Adrenal gland (tissue), 12 donors: ENCODE measurements around the gene CFAP210. TPM values are rescaled to one million over a fixed set of nuclear protein-coding genes. Genes with fewer than 3 reads are reported as not detected.
A peak's percentile ranks its signal among the peaks of the same experiment; 100 is the strongest.

Experiments
- DNase-seq, 7 donors: peaks; one replicate each; pipeline ENCODE4 v3.0.0-alpha.2; 2019 to 2020
- H3K27ac ChIP-seq, 5 donors: fragments of 200-600 bp; sonication (generic) in 4 of 5; 1 replicate in 3 of 5; 2 replicates in 2 of 5; pipeline versions ENCODE4 v1.5.1 to v1.8.0; 2016 to 2020; ENCODE audit warnings: mild to moderate bottlenecking in 1 of 5
- H3K27me3 ChIP-seq: fragments of 200-600 bp; 2 replicates; pipeline ENCODE4 v1.8.0; 2021
- H3K36me3 ChIP-seq, 2 donors: fragments of 200-600 bp; replicated peaks in 1 of 2; 1 replicate in 1 of 2; 2 replicates in 1 of 2; pipeline versions ENCODE4 v1.5.1 to v1.8.0; 2018 to 2022
- H3K4me1 ChIP-seq, 2 donors: fragments of 200-600 bp; replicated peaks in 1 of 2; 1 replicate in 1 of 2; 2 replicates in 1 of 2; pipeline versions ENCODE4 v1.5.1 to v1.8.0; 2018 to 2021
- H3K4me3 ChIP-seq, 4 donors: fragments of 200-600 bp; sonication (generic) in 3 of 4; one replicate each; pipeline ENCODE4 v1.5.1; 2016 to 2018
- H3K9me3 ChIP-seq, 3 donors: fragments of 200-600 bp; sonication (generic) in 1 of 3; replicated peaks in 1 of 3; 1 replicate in 2 of 3; 2 replicates in 1 of 3; pipeline versions ENCODE4 v1.5.1 to v1.8.0; 2016 to 2021
- CTCF ChIP-seq, 6 experiments: fragments of 450-650 bp in 4 of 6; fragments of 200-600 bp in 2 of 6; sonication (generic) in 1 of 6; IDR thresholded peaks; 1 replicate in 5 of 6; 2 replicates in 1 of 6; pipeline versions ENCODE4 v1.5.1 to v1.8.0; 2016 to 2021; ENCODE audit warnings: antibody characterized with exemption in 6 of 6, mild to moderate bottlenecking in 2 of 6, moderate library complexity in 1 of 6
- POLR2A ChIP-seq, 2 donors: fragments of 450-650 bp; IDR thresholded peaks; one replicate each; pipeline ENCODE4 v1.6.1; 2017; ENCODE audit warnings: antibody characterized with exemption in 2 of 2, mild to moderate bottlenecking in 2 of 2, moderate library complexity in 1 of 2
- WGBS, 4 donors: extraction: QIAGEN DNeasy Blood & Tissue Kit in 2 of 4; methylation state at CpG; one replicate each; pipeline versions ENCODE4 v1.1.5 to v1.1.7; 2013 to 2017; 5-methylcytosine and 5-hydroxymethylcytosine counted together
- intact Hi-C, 2 donors: fragments of 100-400 bp; cut with DNase I; formaldehyde crosslinking; loops; one replicate each; pipeline versions ENCODE4 v1.14.1 to v1.15.0; 2022 to 2023
- polyA plus RNA-seq, 3 donors: library from polyadenylated mRNA; stranded (reverse); fragments of 200-250 nt in 2 of 3; fragments of 350-450 nt in 1 of 3; fragmentation: Illumina TruSeq in 1 of 3; extraction: RNeasy Lipid Tissue Mini Kit (QIAGEN cat#74804) in 1 of 3; gene quantifications; one replicate each; pipeline ENCODE4 v1.2.3, GENCODE V29; 2013 to 2014
- total RNA-seq, 9 donors: library from RNA; depleted of rRNA in 4 of 9; stranded (reverse); fragments of >200 nt in 4 of 9; fragments of 120-200 nt in 1 of 9; fragmentation: NEBNext Ultra II Directional in 1 of 9; extraction: Animal tissue kit (Norgen Biotek cat#: 25700) in 1 of 9; gene quantifications; one replicate each; pipeline versions ENCODE4 v1.1.0 to v1.2.4, GENCODE V29; 2013 to 2023
- donor health status: healthy with polysubstance abuse.
- donor health status: Bipolar disorder and iron deficiency.
- donor health status: DM: yes; HTN: yes; CAD: no.
- donor health status: DM: no; HTN: no; CAD: no.
- donor health status: DM: no; HTN: no; CAD: no.
- donor health status: DM: yes; HTN: yes; CAD: no.

CFAP210 gene
- total and polyA plus RNA-seq, 12 donors: 0.07 to 0.39 (median 0.32) TPM; not detected in 9

GRCh38 chr2:169718930-169719504 lies 24.8 kb upstream of the CFAP210 start:
- Histone ChIP-seq H3K27me3 (no peaks in the 10 kb centered on the region), H3K27ac (no peak overlapping the region), H3K4me1 (peaks cover 4 to 16% of the 10 kb centered on the region in 2 donors), H3K36me3 (no peaks in the 10 kb centered on the region), H3K9me3 (no peaks in the 10 kb centered on the region), H3K4me3 (no peak overlapping the region)
- TF ChIP-seq POLR2A (IDR thresholded peaks at IDR 0.05) (no peak), CTCF (IDR thresholded peaks at IDR 0.05) (no peak)
- WGBS, 4 donors: 87 to 96% (median 89%) methylated on average over 2 of the region's 2 CpGs
- intact Hi-C loops: no loop called here
- DNase-seq: no peak

- Histone ChIP-seq H3K27ac (no peak overlapping the region), H3K4me3 (no peak overlapping the region), H3K36me3 (no peaks in the 10 kb centered on the region), H3K9me3 (no peaks in the 10 kb centered on the region), H3K4me1 (peaks cover 4 to 16% of the 10 kb centered on the region in 2 donors), H3K27me3 (no peaks in the 10 kb centered on the region)
- DNase-seq: no peak
- intact Hi-C loops: no loop called here
- no peak for TF ChIP-seq CTCF (IDR thresholded peaks at IDR 0.05)
- no peak for TF ChIP-seq POLR2A (IDR thresholded peaks at IDR 0.05)
- WGBS, 4 donors: 70 to 89% (median 80%) methylated on average over 4 of the region's 4 CpGs
Measured at GRCh38 chr2:169717691-169718063, 23.5 kb upstream of the CFAP210 start.

GRCh38 chr2:169716938-169717690 lies 22.9 kb upstream of the CFAP210 start:
- H3K4me1 ChIP-seq: peaks cover 4 to 16% of the 10 kb centered on the region in 2 donors
- H3K27me3 ChIP-seq: no peaks in the 10 kb centered on the region
- 65 to 71% (median 71%) methylated on average over 8 to 12 of the region's 12 CpGs for WGBS, 4 donors
- no peak for TF ChIP-seq POLR2A (IDR thresholded peaks at IDR 0.05)
- no peak for TF ChIP-seq CTCF (IDR thresholded peaks at IDR 0.05)
- no peaks in the 10 kb centered on the region for H3K36me3 ChIP-seq
- no peak overlapping the region for H3K27ac ChIP-seq
- H3K4me3 ChIP-seq: no peak overlapping the region
- peak in 5 of 7 donors; percentile 20 to 76 (median 32) for DNase-seq
- intact Hi-C loops: no loop called here
- H3K9me3 ChIP-seq: no peaks in the 10 kb centered on the region

- Histone ChIP-seq H3K27me3 (no peaks in the 10 kb centered on the region), H3K27ac (no peak overlapping the region), H3K4me1 (peaks cover 4 to 16% of the 10 kb centered on the region in 2 donors), H3K9me3 (no peaks in the 10 kb centered on the region), H3K4me3 (peak overlapping the region in 1 of 4 donors; percentile 53), H3K36me3 (no peaks in the 10 kb centered on the region)
- intact Hi-C loops: no loop called here
- DNase-seq: no peak
- 29 to 44% (median 40%) methylated on average over 5 to 12 of the region's 12 CpGs for WGBS, 4 donors
- TF ChIP-seq CTCF (IDR thresholded peaks at IDR 0.05): no peak
- no peak for TF ChIP-seq POLR2A (IDR thresholded peaks at IDR 0.05)
Measured at GRCh38 chr2:169716238-169716886, 22.2 kb upstream of the CFAP210 start.
